HEK293 (cell line): Measurements from ENCODE around the gene PARP11.

ENCODE experiments used
- KLF16 ChIP-seq: fragments of 450-650 bp; formaldehyde crosslinking; IDR thresholded peaks from 2 replicates; pipeline ENCODE4 v1.5.1; 2017; ENCODE audit warnings: missing biosample characterization, missing genetic modification characterization
- YY2 ChIP-seq: fragments of 450-650 bp; formaldehyde crosslinking; IDR thresholded peaks from 2 replicates; pipeline ENCODE4 v1.5.1; 2016; ENCODE audit warnings: missing biosample characterization, missing genetic modification characterization
- ZBTB20 ChIP-seq: fragments of 450-650 bp; formaldehyde crosslinking; IDR thresholded peaks from 2 replicates; pipeline ENCODE4 v1.5.1; 2016; ENCODE audit warnings: missing biosample characterization, missing genetic modification characterization
- ZNF112 ChIP-seq: fragments of 450-650 bp; formaldehyde crosslinking; IDR thresholded peaks from 2 replicates; pipeline ENCODE4 v1.5.0; 2017; ENCODE audit warnings: missing biosample characterization, missing genetic modification characterization
- ZNF114 ChIP-seq: fragments of 450-650 bp; formaldehyde crosslinking; IDR thresholded peaks from 2 replicates; pipeline ENCODE4 v1.5.0; 2017; ENCODE audit warnings: missing biosample characterization, missing genetic modification characterization
- ZNF138 ChIP-seq: fragments of 450-650 bp; formaldehyde crosslinking; IDR thresholded peaks from 2 replicates; pipeline ENCODE4 v1.5.1; 2016; ENCODE audit warnings: missing biosample characterization, missing genetic modification characterization, borderline replicate concordance
- ZNF510 ChIP-seq: fragments of 450-650 bp; formaldehyde crosslinking; IDR thresholded peaks from 2 replicates; pipeline ENCODE4 v1.5.1; 2018; ENCODE audit warnings: mild to moderate bottlenecking, missing genetic modification characterization, missing biosample characterization; ENCODE audit not compliant: insufficient replicate concordance
- ZNF558 ChIP-seq: fragments of 450-650 bp; formaldehyde crosslinking; IDR thresholded peaks from 2 replicates; pipeline ENCODE4 v1.5.1; 2016; ENCODE audit warnings: missing biosample characterization, missing genetic modification characterization
- TF ChIP-seq, protein P1 (sequence below): fragments of 450-650 bp; formaldehyde crosslinking; IDR thresholded peaks from 2 replicates; pipeline ENCODE4 v1.5.1; 2016; ENCODE audit warnings: missing biosample characterization, missing genetic modification characterization
- TF ChIP-seq, protein P2 (sequence below): fragments of 450-650 bp; formaldehyde crosslinking; IDR thresholded peaks from 2 replicates; pipeline ENCODE4 v1.5.1; 2016; ENCODE audit warnings: missing biosample characterization, missing genetic modification characterization

DNA sequence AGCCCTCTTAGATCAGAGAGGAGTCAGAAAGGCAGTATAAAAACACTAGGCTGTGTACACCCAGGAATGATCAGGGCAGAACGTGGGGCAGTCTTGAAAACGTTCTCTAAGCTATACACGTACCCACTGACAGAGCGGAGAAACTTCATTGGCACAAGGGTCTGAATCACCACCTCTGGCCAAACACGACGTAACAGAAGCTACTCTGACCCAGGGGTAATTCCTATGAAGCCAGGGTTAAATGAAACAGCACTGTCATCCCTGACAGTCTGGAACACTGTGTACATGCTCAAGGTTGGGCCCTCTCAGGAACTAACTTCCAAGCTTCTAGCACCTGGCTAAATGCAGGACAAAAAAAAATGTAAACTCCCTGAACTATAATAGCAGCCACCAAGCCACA, 38.4 kb downstream of the PARP11 start:
- TF ChIP-seq KLF16 (tag by site-specific recombination) (no peak), YY2 (tag by site-specific recombination) (no peak), ZNF114 (tag by site-specific recombination) (no peak), ZBTB20 (tag by site-specific recombination) (no peak), ZNF112 (tag by site-specific recombination) (no peak), ZNF510 (no peak), ZNF138 (tag by site-specific recombination) (no peak), ZNF558 (tag by site-specific recombination) (no peak)
- TF ChIP-seq, protein P1, sequence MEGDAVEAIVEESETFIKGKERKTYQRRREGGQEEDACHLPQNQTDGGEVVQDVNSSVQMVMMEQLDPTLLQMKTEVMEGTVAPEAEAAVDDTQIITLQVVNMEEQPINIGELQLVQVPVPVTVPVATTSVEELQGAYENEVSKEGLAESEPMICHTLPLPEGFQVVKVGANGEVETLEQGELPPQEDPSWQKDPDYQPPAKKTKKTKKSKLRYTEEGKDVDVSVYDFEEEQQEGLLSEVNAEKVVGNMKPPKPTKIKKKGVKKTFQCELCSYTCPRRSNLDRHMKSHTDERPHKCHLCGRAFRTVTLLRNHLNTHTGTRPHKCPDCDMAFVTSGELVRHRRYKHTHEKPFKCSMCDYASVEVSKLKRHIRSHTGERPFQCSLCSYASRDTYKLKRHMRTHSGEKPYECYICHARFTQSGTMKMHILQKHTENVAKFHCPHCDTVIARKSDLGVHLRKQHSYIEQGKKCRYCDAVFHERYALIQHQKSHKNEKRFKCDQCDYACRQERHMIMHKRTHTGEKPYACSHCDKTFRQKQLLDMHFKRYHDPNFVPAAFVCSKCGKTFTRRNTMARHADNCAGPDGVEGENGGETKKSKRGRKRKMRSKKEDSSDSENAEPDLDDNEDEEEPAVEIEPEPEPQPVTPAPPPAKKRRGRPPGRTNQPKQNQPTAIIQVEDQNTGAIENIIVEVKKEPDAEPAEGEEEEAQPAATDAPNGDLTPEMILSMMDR (tag by site-specific recombination): no peak
- TF ChIP-seq, protein P2, sequence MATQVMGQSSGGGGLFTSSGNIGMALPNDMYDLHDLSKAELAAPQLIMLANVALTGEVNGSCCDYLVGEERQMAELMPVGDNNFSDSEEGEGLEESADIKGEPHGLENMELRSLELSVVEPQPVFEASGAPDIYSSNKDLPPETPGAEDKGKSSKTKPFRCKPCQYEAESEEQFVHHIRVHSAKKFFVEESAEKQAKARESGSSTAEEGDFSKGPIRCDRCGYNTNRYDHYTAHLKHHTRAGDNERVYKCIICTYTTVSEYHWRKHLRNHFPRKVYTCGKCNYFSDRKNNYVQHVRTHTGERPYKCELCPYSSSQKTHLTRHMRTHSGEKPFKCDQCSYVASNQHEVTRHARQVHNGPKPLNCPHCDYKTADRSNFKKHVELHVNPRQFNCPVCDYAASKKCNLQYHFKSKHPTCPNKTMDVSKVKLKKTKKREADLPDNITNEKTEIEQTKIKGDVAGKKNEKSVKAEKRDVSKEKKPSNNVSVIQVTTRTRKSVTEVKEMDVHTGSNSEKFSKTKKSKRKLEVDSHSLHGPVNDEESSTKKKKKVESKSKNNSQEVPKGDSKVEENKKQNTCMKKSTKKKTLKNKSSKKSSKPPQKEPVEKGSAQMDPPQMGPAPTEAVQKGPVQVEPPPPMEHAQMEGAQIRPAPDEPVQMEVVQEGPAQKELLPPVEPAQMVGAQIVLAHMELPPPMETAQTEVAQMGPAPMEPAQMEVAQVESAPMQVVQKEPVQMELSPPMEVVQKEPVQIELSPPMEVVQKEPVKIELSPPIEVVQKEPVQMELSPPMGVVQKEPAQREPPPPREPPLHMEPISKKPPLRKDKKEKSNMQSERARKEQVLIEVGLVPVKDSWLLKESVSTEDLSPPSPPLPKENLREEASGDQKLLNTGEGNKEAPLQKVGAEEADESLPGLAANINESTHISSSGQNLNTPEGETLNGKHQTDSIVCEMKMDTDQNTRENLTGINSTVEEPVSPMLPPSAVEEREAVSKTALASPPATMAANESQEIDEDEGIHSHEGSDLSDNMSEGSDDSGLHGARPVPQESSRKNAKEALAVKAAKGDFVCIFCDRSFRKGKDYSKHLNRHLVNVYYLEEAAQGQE (tag by site-specific recombination): no peak
